GM18861 (cell line): Measurements from ENCODE around the gene BNC1.
"Not testable (repeated sequence)": the region's sequence is repeated elsewhere in the genome, so short reads cannot be mapped to it uniquely, and the experiment has no call there.

Source experiments
- ATAC-seq: cut with Tn5 transposase; IDR thresholded peaks from one replicate; pipeline ENCODE4 v1.9.1; 2021; ENCODE audit not compliant: unreplicated experiment

BNC1 gene

DNA sequence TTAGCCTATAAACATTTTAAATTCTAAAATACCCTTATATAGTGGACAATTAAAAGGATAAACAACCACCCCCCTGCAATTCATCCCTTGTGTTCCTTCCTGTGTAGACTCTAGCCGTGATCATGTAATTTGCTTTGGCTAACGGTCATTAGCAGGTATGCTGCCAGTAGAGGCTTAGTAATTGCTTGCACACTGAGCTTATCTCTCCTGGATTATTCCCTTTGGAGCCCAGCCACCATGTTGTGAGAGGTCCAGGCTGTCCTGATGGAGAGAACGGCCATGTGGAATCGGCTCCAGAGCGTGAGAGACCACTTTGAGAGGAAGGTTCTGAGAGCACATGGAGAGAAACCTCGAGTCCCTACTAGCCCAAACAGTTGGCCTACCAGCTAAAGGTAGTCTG lies 11.0 kb upstream of the BNC1 start:
- no peak for ATAC-seq

DNA sequence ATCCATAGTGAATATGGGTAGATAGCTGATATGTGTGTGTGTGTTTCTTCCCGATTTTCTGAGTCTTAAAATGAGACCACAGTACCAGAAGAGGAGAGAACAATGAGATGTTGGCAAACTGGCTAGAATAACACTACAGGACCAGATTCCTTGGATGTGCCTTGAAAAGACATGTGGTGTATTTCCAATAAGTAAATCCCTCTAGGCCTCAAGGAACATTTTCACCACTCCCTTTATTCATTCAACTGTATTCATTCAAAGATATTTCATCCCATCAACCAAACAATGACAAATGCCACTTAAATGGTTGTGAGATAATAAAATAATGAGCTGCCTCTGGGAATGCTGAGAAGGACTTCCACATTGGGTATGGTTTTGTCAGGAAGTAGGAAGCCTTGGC lies 8.7 kb upstream of the BNC1 start:
- no peak for ATAC-seq

DNA sequence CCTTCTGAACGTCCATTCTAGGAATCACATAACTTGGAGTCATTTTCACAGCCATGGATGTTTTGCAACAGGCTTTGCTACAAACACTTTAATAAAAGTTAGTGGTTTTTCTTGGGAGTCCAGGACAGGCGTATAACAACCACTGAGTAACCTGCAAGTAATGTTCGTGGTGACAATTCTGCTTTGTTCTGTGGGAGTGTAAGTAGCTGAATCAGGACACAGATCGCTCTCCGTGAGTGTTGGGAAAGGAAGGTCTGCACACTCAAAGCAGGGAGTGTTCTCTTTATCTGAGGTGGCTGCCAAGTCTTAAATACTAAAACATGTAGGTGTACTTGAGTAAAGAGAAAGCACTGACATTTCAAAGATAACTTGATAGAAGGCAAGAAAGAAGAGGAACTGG lies 7.9 kb upstream of the BNC1 start:
- ATAC-seq = no peak

DNA sequence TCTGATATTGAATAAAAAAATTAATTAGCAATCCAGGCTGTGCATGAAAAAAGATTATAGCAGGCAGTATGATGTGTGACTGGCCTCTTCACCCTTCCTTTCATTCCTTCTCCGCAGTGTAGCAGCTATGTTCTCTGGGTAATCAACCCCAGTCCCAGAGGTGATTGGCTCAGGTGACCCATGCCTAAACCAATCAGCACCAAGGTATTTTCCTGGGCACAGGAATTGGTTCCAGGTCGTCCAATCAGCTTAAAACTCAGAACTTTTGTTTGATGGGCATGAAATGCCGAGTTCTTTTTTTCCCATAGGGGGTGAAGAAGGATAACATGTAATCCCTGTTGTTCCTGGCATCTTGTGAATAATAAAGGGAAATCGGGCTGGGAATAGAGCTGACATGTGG lies 5.8 kb upstream of the BNC1 start:
- no peak for ATAC-seq

DNA sequence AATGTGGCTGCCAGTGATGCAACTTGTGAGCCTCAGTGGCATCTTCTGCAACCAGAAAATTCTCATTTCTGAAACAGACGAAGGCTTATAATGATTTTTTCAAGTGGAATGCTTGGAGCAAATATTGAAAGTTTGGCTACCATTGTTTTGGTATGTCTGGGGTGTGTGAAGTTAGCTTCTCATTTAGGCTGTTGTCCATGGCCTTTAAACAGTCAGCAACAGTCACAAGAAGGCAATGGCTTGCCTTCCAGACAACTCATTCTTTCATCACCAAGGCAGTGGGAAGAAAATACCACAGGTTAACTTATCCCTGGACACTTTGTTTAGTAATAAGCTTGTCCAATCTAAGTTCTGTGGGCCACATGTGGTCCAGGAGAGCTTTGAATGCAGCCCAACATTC lies 4.7 kb upstream of the BNC1 start:
- ATAC-seq = no peak

DNA sequence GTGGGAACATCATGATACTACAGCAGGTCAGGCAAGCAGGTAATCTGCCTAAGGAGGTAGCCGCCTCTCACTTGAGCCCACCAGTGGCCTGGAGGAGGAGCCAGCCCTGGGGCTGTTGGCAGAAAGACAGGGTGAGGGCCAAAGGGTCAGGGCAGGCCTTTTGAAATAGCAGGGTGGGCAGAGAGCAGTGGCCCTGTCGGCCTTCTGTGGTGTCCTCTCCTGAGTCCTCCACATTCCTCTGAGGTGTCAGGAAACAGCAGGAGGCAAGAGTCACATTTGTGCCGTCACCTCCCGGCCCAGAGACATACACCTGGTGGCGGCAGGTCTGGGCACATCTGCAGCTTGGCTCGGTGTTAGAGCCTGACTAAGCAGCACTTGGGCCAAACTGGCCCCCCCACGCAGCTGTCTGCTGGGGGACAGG lies 3.9 kb upstream of the BNC1 start:
- no peak for ATAC-seq

DNA sequence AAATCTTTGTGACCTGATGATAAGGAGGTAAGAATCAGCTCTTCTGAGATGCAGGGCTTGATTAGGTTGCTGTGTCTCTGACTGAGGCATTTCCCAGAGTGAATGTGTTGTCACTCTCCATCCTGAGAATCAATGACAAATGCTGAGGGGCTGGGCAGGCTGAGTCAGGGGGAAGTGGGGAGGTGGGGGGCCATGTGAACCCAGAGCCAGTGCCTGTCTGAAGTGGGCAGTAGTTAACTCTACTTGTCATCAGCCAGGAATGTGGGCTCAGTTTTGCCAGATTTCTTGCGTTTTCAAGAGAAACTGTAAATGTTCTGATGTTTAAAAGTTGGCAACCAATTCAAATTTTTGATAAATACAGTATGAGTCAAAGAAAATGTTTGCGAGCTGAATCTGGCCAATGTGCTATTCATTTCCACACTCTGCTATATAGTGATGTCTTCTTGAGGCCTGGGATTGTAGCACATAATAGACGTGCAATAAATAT lies 3.1 kb upstream of the BNC1 start:
- ATAC-seq = no peak

DNA sequence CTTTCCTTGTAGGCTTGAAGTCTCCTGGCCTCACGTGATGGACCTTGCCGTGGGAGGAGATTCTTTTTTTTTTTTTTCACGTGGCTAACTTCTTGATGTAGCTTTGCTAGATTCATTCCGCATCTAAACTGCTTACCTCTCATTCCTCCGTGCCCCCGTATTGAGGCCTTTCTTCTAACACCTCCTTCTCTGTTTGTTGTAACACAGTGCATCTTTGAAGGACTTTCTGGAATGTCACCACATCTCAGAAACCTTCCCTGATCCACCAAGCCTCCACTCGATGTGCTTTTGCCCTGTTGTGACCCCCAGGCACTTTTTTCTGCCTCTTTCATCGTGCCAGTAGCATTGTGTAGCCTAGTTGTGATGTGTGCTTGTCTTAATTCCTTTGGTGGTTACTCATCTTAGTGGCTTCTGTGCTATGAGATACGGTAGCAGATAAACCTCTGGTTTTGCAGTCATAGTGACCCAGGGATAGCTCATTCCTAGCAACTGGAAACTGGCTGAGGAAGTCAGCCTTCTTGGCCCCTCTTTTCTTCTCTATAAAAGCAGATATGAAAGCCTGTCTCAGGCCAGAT lies 1.6 kb upstream of the BNC1 start:
- no peak for ATAC-seq

DNA sequence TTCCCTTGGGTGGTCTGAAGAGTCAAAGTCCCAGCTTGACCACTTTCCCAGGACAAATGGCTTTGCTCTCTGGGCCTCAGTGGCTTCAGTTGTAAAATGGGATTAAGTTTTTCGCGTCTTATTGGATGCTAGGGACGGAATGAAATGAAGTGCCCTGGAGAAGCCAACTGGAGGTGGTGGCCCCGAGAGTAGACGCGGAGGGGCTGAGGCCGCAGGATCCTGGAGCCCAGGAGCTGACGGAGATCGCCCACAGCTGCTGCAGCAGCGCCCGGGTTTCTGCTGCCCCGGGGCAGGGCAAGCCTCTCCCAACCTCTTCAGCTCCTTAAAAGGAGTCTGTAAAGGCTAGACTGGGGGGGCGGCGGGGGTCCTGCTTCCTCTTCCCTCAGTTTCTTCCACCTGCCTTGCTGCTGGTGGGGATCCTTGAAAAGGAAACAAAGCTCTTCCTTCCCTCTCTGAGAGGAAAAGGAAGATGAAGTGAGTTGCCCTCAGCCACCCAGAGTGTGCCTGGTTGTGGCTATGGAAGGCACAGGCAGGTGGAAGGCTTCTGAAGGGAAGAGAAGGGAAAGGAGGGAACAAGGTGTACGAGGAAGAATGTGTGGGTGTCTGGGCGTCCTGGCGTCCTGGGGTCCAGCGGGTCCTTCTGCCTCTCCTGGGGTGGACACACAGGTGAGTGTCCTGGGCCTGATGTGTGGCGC lies 967 bp upstream of the BNC1 start:
- no peak for ATAC-seq

DNA sequence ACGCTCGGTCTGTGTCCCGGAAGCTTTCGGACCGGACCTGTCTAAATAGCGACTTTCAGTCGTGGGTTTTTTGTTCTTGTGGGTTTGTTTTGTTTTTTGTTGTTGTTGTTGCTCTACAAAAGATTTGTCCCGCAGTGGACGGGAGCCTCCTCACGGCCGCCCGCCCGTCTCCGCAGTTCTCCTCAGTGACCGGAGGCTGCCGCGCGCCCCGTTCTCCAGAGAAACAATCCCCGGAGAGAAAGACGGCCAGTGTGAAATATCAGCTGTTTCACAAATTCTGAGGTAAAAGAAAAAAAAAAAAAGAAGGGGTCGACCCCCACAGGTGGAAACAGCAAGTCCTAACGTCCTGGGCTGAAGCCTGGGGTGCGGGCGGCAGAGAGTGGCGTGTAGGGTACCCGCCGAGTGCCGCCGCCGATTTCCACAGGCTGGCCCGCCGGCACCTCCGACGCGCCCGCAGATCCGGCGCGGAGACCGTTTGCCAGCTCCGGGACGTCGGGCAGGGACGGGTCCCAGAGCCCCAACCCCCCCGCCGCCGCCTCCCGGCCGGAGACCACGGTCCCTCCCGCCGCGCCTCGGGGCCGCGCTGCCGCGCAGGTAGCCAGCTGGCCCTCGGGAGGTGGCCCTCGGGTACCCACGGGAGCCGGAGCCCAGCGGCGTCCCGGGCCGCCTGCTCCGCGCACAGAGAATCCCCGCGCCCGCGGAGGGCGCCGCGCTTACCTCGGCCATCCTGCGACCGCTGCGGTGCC lies 478 bp downstream of the BNC1 start:
- ATAC-seq = no peak

DNA sequence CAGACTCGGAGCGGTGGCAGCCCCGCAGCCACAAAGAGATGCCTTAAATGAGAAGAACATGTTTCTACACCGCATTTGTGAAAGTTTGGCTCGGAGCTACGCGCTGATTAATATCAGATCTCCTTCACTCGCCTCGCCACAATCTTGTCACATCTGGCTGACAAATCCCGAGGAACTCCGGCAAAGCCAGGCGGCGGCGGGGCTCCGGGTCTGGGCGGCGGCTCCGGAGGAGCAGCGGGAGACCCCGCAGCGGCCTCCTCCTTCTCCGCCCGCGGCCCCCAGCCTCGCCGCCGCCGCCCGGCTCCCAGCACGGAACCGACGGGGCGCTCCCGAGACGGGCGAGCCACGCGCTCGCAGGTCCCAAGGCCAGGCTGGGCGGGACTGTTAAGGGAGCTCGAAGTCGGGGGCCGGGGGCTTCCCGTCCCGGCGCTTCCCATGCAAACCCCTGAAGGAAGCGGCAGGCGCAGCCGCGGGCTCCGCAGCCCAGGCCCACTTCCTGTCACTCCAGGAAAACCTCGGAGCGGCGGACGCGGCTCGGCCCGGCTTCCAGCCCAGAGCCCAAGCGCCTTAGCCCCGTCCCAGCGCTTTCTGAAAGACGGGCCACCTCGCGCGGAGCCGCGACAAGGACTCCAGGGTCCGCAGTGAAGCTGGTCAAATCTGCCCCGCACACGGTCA lies 1.2 kb downstream of the BNC1 start:
- no peak for ATAC-seq

DNA sequence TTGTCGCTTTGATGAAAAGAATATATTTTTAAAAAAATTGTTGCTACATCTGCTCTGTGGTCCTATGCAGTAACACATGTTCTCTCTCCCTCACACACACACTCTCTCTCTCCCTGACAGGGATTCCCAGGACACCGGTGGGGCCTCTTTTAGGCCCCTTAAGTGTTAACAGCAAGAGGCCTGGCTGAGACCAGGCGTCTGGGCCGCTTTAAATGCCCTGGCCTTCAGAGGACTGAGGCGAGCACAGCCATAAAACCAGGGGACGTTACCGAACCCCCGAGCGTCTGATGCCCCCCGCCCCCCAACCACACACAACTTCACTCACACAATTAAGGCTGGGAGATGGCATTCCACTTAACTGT lies 1.7 kb downstream of the BNC1 start:
- no peak for ATAC-seq

DNA sequence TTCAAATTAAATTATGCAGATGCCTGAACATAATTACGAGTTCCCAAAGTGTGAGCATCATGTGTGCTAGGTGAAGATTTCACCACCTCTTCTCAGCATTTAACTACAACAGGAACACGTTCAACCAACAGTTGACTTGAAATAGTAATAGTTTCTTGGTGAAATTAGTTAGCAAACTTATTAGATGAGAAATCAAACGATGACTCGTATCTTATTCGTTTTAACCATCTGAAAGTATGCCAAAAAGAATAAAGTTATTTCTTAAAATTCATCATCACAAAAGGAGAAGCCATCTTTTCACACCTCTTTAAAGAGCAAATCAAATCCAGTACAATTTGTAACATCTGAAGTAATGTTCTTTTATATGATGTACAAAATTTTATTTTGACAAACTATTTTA lies 2.3 kb downstream of the BNC1 start:
- ATAC-seq = no peak

DNA sequence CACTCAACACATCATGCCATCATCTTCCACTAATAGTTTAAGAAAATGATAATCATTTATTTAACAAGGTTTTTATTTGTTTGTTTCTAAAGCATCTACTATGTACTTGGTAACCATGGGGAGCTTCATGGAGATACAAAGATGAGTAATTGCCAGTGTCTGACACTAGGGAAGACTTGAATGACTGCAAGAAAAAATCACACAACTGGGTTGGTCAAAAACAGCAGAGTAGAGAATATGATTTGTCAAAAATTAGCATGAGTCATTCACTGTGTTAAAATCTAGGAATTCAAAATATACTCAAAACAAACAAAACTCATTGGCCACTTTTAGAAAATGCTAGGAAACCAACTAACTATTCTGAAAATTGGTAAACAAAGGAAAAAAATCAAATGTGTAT lies 6.3 kb downstream of the BNC1 start:
- ATAC-seq = no peak

DNA sequence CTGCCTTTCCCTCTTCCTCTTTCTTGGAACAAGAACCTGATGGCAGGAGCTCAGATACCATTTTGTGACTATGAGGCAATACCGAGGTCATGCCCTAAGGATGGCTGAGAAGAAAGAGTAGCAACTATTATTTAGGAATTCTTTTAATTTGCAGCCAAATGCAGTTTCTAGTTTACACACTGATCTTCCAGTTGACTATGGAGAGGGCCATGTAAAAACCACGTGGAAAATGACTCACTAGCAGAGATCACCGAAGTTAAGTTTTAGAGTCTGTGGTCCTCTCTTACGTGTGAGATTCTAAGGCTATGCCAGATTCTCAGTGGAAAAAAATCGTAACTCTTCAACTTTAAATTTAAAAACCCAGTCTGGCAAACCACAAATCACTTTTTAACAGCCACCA lies 7.8 kb downstream of the BNC1 start:
- no peak for ATAC-seq

DNA sequence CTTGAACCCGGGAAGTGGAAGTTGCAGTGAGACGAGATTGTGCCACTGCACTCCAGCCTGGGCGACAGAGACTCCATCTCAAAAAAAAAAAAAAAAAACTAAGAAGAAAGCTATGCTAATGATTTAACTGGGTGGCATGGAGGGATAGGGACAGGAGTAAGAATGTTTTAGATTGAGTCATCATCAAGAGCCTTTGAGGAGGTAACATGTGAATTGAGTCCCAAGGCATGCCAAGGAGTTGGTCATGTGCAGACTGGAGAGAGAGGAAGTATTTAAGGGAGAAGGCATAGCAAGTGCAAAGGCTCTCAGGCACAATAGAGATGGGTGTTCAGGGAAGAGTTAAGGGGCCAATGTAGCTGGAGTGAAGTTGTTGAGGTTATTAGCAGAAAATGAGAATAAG lies 9.1 kb downstream of the BNC1 start:
- ATAC-seq = no peak

DNA sequence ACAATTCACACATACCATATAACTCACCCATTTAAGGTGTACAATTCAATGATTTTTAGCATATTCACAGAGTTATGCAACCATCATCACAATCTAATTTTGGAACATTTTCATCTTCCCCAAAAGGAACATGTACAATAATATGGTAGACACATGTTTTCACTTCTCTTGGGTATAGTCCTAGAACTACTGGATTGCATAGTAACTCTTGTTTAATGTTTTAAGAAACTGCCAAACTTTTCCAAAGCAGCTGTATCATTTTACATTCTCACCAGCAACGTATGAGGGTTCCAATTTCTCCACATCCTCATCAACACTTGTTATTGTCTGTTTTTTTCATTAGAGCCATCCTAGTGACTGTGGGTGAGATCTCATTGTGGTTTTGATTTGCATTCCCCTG lies 14.3 kb downstream of the BNC1 start:
- no peak for ATAC-seq

DNA sequence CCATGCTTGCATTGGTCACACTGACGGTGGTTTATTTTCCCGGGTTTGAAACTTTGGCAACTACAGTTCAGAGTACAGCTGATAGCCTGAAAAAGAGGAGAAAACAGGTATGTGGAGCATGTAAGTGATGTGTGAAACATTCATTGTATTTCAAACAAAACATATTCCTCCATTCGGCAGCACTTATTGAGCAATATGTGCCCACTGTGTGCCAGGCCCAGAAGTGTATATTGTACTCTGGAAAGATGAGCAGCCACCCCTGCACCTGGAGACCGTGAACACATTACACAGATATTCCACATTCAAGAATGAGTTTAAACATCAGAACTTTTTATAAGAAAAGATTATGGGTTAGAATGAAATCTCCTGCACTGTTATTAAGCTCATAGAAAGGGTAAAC lies 16.3 kb downstream of the BNC1 start:
- ATAC-seq = no peak

DNA sequence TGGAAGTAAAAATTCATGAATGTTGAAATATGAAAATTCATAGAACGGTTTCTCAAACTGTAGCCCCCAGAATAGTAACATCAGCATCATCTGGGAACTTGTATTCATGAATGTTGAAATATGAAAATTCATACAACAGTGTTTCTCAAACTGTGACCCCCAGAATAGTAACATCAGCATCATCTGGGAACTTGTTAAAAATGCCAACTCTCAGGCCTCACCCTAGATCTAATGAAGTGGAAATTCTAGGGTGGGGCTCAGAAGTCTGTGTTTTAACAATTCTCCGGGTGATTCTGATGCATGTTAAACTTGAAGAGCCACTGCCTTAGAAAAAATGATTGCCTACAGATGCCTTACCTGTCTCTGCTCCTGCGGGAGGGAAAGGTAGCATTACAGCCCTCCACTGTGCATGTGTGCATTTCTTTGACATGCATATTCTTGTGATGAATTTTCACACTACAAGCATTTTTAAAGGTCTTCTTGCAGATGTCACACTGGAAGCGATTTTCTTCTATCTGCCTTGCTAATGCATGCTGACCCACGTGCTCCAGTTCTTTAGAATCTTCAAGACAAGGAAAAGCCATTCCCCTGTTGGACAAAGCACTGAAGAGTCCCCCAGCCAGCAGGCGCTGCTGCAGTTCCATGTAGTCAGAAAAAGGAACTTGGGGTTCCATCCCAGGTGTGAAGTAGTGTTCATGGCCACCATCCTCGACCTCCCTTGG lies 21.7 kb downstream of the BNC1 start:
- ATAC-seq = no peak

DNA sequence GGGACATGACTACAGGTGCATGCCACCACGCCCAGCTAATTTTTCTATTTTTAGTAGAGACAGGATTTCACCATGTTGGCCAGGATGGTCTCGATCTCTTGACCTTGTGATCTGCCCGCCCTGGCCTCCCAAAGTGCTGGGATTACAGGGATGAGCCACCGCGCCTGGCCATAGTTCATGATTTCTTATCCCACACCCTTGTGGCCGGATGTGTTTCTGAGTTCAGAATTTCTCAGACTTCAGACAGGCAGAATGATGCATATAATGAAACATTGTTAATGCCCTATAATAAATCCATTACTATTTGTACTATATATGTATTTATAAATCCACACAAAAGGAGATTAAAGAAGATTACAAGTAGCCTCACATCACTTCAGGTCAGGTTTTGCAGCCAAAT lies 22.3 kb downstream of the BNC1 start:
- not testable (repeated sequence) for ATAC-seq

DNA sequence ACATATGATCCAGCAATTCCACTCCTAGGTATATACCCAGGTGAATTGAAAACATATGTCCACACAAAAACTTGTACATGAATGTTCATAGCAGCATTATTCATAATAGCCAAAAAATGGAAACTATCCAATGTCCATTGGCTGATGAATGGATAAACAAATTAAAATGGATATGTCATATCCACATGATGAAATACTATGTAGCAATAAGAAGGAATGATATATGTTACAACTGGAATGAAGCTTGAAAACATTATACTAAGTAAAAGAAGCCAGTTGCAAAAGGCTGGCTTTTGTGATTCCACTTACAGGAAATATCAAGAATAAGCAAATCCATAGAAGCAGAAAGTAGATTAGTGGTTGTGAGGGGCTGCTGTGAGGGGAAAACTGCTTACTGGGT lies 33.7 kb downstream of the BNC1 start:
- no peak for ATAC-seq
